ENCODE data around the gene POLD4. TPM values are rescaled to one million over a fixed set of nuclear protein-coding genes. Genes with fewer than 3 reads are reported as not detected.

POLD4 gene
- total RNA-seq, 2 donors from 2014 or later = 40.7 to 47.6 TPM

DNA sequence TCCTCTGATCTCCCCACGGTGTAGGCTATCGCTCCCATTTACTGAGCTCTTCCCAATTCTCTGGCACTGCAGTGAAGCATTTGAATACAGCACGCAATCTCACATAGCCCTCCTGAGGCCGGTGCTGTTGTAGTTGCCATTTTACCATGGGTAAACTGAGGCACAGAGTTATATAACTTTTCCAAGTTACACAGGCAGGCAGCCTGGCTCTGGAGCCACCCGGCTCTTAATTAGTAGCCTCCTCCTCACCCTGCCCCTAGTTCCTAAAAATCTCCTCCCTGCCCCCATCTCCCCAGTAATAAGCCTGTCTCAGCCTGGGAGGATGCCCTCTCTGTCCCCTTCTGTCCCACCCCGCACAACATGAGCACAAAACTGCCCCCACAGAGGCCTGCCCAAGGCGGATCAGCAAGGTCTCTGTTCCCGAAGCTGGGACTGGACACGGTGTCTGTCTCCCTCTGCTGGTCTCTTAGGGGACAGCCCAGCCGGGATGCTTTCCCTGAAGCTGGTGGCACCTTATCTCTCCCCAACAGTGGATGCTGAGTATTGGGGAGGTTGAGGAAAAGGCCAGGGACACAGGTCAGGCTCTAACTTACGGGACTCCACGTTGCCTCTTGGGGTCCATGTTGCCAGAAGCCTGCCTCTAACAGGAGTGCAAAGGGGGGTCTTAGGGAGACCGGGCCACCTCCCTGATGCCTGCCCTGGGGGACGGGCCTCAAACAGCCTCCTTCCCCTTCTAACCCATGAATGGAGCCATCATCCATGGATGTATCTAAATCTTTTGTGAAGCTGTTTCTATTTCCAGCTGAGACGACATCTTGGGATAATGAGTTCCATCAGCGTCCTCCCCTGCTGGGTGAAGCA lies 29.2 kb upstream of the POLD4 start:
- no peak overlapping the region for H3K4me3 ChIP-seq (ENCODE audit: low read length)
- 47 to 50% methylated on average over 15 to 16 of the region's 16 CpGs for WGBS, 2 experiments (ENCODE audit: insufficient coverage in 1 of 2, insufficient read length in 1 of 2)
- no peaks in the 10 kb centered on the region for H3K9me3 ChIP-seq (ENCODE audit: control insufficient read depth, low read length)
- H3K36me3 Mint-ChIP-seq (ENCODE audit: low read depth) = no peaks in the 10 kb centered on the region
- H3K36me3 ChIP-seq (ENCODE audit: control insufficient read depth, insufficient read depth, low read length) = no peaks in the 10 kb centered on the region
- H3K27ac ChIP-seq (ENCODE audit: low read depth, low read length) = no peak overlapping the region
- peaks cover 9% of the 10 kb centered on the region for H3K27me3 ChIP-seq (ENCODE audit: control insufficient read depth, insufficient read depth, low read length, poor library complexity, severe bottlenecking)
- H3K27ac Mint-ChIP-seq = no peak overlapping the region
- no peak overlapping the region for H3K4me3 Mint-ChIP-seq
- TF ChIP-seq CTCF (conservative IDR thresholded peaks at IDR 0.05) = peak; percentile 98
- H3K27me3 Mint-ChIP-seq (ENCODE audit: insufficient read depth) = peaks cover 44% of the 10 kb centered on the region
- no peaks in the 10 kb centered on the region for H3K4me1 ChIP-seq (ENCODE audit: control insufficient read depth, insufficient read depth, low read length)
- DNase-seq = peak; percentile 95
- peaks cover 10% of the 10 kb centered on the region for H3K4me1 Mint-ChIP-seq
- H3K9me3 Mint-ChIP-seq = no peaks in the 10 kb centered on the region
- H3K9ac ChIP-seq (ENCODE audit: extremely low read depth, low read length, poor library complexity, severe bottlenecking) = no peak overlapping the region

DNA sequence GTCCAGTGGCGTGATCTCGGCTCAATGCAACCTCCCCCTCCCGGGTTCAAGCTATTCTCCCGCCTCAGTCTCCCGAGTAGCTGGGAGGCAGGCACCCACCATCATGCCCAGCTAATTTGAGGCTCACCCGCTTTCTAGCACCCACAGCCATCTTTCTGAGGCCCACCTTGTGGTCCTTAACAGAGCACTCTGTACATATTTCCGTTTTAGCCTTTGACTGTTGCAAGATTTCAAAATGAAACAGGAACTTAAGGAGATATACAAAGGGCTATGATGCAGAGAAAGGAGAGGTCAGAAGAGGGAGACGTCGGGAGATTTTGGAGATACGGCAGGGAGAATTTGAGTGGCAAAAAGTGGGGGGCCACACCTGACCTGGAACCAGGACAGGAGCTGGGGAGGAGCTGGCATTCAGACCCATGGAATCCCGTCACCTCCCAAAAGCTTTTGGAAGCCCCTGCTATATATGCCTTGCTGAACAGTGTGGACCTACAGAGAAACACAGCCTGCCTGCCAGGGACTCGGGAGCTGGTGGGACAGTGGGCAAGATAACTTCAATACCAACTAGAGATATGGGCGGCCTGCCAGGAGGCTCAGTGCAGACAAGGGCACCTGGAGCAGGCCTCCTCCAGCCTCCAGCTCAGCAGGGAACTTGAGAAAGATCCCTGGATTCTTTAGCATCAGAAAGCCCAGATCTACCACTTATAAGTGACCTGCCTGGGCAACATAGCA lies 28.1 kb upstream of the POLD4 start:
- Histone ChIP-seq H3K36me3 (ENCODE audit: control insufficient read depth, insufficient read depth, low read length) (no peaks in the 10 kb centered on the region), H3K27me3 (ENCODE audit: control insufficient read depth, insufficient read depth, low read length, poor library complexity, severe bottlenecking) (peaks cover 9% of the 10 kb centered on the region), H3K4me3 (ENCODE audit: low read length) (no peak overlapping the region), H3K4me1 (ENCODE audit: control insufficient read depth, insufficient read depth, low read length) (peaks cover 6% of the 10 kb centered on the region), H3K9me3 (ENCODE audit: control insufficient read depth, low read length) (no peaks in the 10 kb centered on the region), H3K9ac (ENCODE audit: extremely low read depth, low read length, poor library complexity, severe bottlenecking) (no peak overlapping the region), H3K27ac (ENCODE audit: low read depth, low read length) (no peak overlapping the region)
- Mint-ChIP-seq H3K4me3 (no peak overlapping the region), H3K9me3 (no peaks in the 10 kb centered on the region), H3K27ac (no peak overlapping the region), H3K36me3 (ENCODE audit: low read depth) (no peaks in the 10 kb centered on the region), H3K27me3 (ENCODE audit: insufficient read depth) (peaks cover 55% of the 10 kb centered on the region), H3K4me1 (peaks cover 7% of the 10 kb centered on the region)
- no peak for DNase-seq
- no peak for TF ChIP-seq CTCF (conservative IDR thresholded peaks at IDR 0.05)
- 93 to 97% methylated on average over 10 to 13 of the region's 13 CpGs for WGBS, 2 experiments (ENCODE audit: insufficient coverage in 1 of 2, insufficient read length in 1 of 2)

- H3K36me3 Mint-ChIP-seq (ENCODE audit: low read depth) = no peaks in the 10 kb centered on the region
- Histone ChIP-seq H3K9me3 (ENCODE audit: control insufficient read depth, low read length) (no peaks in the 10 kb centered on the region), H3K27ac (ENCODE audit: low read depth, low read length) (no peak overlapping the region), H3K4me3 (ENCODE audit: low read length) (no peak overlapping the region), H3K36me3 (ENCODE audit: control insufficient read depth, insufficient read depth, low read length) (no peaks in the 10 kb centered on the region), H3K27me3 (ENCODE audit: control insufficient read depth, insufficient read depth, low read length, poor library complexity, severe bottlenecking) (no peaks in the 10 kb centered on the region), H3K9ac (ENCODE audit: extremely low read depth, low read length, poor library complexity, severe bottlenecking) (no peak overlapping the region), H3K4me1 (ENCODE audit: control insufficient read depth, insufficient read depth, low read length) (peaks cover 22% of the 10 kb centered on the region)
- peaks cover 20% of the 10 kb centered on the region for H3K4me1 Mint-ChIP-seq
- DNase-seq = peak; percentile 51
- no peak overlapping the region for H3K27ac Mint-ChIP-seq
- no peaks in the 10 kb centered on the region for H3K9me3 Mint-ChIP-seq
- no peak overlapping the region for H3K4me3 Mint-ChIP-seq
- H3K27me3 Mint-ChIP-seq (ENCODE audit: insufficient read depth) = peaks cover 56% of the 10 kb centered on the region
- 76 to 83% methylated on average over 12 to 23 of the region's 23 CpGs for WGBS, 2 experiments (ENCODE audit: insufficient coverage in 1 of 2, insufficient read length in 1 of 2)
- TF ChIP-seq CTCF (conservative IDR thresholded peaks at IDR 0.05) = no peak
Observed at GRCh38 chr11:67379061-67380058, 26.0 kb upstream of the POLD4 start.

Data from endodermal cell (in vitro differentiated cells).